Measurements from ENCODE around the gene PITPNC1.

DNA sequence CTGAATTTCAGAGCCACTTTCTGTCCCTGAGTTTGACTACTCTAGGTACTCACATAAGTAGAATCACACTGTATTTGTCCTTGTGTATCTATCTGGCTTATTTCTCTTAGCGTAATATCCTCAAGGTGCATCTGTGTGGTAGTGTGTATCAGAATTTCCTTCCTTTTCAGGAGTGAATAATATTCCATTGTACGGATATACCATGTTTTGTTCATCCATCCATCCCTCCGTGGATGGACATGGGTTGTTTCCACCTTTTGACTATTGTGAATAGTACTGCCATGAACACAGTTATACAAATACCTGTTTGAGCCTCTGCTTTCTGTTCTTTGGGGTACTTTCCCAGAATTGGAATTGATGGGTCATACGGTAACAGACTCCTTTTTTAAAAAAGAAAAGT lies 111.7 kb downstream of the PITPNC1 start:
- TF ChIP-seq, protein P1, sequence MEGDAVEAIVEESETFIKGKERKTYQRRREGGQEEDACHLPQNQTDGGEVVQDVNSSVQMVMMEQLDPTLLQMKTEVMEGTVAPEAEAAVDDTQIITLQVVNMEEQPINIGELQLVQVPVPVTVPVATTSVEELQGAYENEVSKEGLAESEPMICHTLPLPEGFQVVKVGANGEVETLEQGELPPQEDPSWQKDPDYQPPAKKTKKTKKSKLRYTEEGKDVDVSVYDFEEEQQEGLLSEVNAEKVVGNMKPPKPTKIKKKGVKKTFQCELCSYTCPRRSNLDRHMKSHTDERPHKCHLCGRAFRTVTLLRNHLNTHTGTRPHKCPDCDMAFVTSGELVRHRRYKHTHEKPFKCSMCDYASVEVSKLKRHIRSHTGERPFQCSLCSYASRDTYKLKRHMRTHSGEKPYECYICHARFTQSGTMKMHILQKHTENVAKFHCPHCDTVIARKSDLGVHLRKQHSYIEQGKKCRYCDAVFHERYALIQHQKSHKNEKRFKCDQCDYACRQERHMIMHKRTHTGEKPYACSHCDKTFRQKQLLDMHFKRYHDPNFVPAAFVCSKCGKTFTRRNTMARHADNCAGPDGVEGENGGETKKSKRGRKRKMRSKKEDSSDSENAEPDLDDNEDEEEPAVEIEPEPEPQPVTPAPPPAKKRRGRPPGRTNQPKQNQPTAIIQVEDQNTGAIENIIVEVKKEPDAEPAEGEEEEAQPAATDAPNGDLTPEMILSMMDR (IDR thresholded peaks at IDR 0.05; ENCODE audit: insufficient read depth, low read depth, low read length): no peak
- TF ChIP-seq EZH2 (IDR thresholded peaks at IDR 0.05; ENCODE audit: insufficient read depth, low read length): no peak
